Measurements from ENCODE around the gene STXBP4.
A peak's percentile ranks its signal among the peaks of the same experiment; 100 is the strongest.
"Not testable (repeated sequence)": the region's sequence is repeated elsewhere in the genome, so short reads cannot be mapped to it uniquely, and the experiment has no call there.

Gene STXBP4

DNA sequence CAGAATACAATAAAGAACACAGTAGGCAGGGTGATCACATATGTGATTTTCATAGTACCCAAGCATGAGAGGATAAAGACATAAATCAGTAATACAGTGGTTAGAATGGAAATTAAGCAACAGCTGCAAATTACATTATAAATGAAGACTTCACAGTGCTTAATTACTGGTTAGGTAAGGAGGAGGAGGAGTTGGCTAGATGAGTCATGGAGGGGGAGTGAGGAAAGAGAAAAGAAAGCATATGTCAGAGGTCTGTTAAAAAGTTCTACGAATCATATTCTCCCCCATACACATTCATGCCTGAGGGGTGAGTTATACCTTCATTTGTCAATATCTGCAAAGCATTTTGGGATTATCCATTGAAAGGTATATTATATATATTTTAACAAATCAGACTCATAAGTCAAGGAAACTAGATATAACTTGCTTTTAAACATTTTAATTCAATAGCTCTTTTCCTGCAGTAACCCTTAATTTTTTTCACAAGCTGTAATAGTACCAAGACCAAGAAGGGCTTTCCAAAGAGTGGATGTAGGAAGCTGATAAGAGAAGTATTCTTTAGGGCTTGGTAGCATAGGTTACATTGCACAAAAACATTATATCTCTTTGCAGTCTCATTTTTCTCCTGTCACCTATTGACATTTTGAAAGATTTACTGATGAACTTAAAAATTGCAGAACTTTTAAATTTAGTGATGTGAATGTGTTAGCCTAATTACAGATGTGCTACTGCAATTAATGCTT lies 99.3 kb downstream of the STXBP4 start:
- Mint-ChIP-seq H3K27ac (peak overlapping the region in 1 of 3 experiments; percentile 54), H3K4me1 (peaks cover 40% of the 10 kb centered on the region), H3K9me3 (no peaks in the 10 kb centered on the region), H3K36me3 (ENCODE audit: low read depth) (no peaks in the 10 kb centered on the region), H3K4me3 (no peak overlapping the region), H3K27me3 (ENCODE audit: low read depth) (no peaks in the 10 kb centered on the region)
- TF ChIP-seq, protein P1, sequence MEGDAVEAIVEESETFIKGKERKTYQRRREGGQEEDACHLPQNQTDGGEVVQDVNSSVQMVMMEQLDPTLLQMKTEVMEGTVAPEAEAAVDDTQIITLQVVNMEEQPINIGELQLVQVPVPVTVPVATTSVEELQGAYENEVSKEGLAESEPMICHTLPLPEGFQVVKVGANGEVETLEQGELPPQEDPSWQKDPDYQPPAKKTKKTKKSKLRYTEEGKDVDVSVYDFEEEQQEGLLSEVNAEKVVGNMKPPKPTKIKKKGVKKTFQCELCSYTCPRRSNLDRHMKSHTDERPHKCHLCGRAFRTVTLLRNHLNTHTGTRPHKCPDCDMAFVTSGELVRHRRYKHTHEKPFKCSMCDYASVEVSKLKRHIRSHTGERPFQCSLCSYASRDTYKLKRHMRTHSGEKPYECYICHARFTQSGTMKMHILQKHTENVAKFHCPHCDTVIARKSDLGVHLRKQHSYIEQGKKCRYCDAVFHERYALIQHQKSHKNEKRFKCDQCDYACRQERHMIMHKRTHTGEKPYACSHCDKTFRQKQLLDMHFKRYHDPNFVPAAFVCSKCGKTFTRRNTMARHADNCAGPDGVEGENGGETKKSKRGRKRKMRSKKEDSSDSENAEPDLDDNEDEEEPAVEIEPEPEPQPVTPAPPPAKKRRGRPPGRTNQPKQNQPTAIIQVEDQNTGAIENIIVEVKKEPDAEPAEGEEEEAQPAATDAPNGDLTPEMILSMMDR (IDR thresholded peaks at IDR 0.05; ENCODE audit: unreplicated experiment in 3 of 3): no peak

DNA sequence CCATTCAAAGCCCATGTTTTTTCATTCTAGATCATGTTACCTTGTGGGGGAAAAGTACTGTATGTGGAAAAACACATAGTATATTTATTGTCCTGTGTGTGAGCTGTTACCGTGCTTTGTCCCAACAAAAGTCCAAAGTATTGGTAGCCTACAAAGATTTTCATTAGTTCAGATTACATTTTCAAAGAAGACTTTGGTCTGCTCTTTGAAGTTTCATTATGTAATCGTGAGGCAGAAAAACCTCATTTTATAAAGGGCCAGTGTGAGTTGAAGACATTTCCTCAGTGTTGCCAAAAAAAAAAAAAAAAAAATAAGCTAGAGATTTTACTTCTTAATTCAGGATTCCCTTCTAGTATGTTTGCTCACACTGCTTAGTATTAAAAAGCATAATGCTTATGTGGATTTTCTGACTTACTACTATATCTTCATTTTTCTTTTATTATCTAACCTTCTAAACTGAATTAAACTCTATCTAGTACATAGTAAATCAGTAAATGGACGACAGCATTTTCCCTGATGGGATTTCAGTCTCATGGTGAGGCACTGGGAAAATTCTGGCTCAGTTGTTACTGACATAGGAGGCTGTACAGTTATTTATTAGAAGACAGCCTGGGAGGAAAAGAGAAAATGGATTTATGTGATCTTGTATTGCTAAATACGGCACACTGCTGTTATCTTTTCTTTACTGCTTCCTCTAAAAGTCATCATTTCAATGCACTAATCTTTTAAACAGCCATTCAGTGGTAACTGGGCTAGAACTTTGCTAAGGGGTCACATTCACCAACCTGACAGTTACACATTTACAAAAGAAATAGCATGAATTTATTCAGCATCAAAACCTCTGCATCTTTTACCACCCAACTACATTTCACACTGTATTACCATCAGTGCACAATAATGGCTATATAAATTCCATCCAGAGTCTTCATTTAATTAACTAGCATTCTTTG lies 100.6 kb downstream of the STXBP4 start:
- TF ChIP-seq, protein P1 (IDR thresholded peaks at IDR 0.05; ENCODE audit: unreplicated experiment in 3 of 3): no peak
- no peaks in the 10 kb centered on the region for H3K27me3 Mint-ChIP-seq (ENCODE audit: low read depth)
- H3K36me3 Mint-ChIP-seq (ENCODE audit: low read depth): peaks cover 4% of the 10 kb centered on the region
- no peaks in the 10 kb centered on the region for H3K9me3 Mint-ChIP-seq
- peak overlapping the region; percentile 45 to 59 (median 54) for H3K27ac Mint-ChIP-seq
- H3K4me1 Mint-ChIP-seq: peaks cover 40% of the 10 kb centered on the region
- no peak overlapping the region for H3K4me3 Mint-ChIP-seq

DNA sequence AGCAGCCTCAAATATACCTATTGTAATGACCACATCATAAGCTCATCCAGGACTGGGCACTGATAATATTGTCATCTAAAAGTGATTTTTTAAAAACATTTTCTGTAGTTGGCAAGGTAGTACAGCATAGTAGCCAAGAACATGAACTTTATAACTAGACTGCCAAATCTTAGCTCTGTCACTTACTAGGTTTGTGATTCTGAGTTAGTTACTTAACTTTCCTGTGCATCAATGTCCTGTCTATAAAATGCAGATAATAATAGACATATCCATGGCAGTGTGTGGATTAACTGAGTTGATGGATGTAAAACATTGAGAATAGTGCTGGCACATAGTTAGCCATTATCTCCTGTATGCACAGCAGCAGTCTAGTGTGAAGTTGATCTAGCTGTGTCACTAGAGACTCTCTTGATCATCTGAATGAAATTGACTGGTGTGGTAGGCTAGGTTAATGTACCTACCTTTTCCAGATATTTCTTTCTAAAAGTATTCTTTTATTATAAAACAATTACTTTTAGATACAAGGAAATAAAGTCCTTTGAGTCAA lies 101.5 kb downstream of the STXBP4 start:
- H3K4me3 Mint-ChIP-seq: no peak overlapping the region
- H3K9me3 Mint-ChIP-seq: no peaks in the 10 kb centered on the region
- H3K4me1 Mint-ChIP-seq: peaks cover 40% of the 10 kb centered on the region
- H3K27me3 Mint-ChIP-seq (ENCODE audit: low read depth): no peaks in the 10 kb centered on the region
- TF ChIP-seq, protein P1 (IDR thresholded peaks at IDR 0.05; ENCODE audit: unreplicated experiment in 3 of 3): no peak
- H3K36me3 Mint-ChIP-seq (ENCODE audit: low read depth): peaks cover 6% of the 10 kb centered on the region
- peak overlapping the region in 1 of 3 experiments; percentile 24 for H3K27ac Mint-ChIP-seq

DNA sequence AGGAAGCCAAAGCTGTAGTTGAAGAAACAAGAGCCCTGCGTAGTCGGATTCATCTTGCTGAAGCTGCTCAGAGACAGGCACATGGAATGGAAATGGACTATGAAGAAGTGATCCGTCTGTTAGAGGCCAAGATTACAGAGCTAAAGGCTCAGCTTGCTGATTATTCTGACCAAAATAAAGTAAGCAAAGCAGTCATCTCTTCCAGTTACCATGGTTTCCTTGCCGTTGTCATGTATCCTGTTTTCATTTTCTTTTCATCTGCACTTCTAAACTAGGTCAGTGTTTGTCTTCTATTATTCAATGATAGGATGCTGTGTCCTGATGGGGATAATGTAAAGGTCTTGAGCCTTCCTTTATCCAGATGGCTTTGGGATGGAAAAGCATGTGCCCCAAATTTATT lies 104.3 kb downstream of the STXBP4 start:
- H3K4me3 Mint-ChIP-seq: no peak overlapping the region
- H3K36me3 Mint-ChIP-seq (ENCODE audit: low read depth): peaks cover 17% of the 10 kb centered on the region
- peaks cover 29% of the 10 kb centered on the region for H3K4me1 Mint-ChIP-seq
- TF ChIP-seq, protein P1 (IDR thresholded peaks at IDR 0.05; ENCODE audit: unreplicated experiment in 3 of 3): no peak
- no peaks in the 10 kb centered on the region for H3K9me3 Mint-ChIP-seq
- H3K27ac Mint-ChIP-seq: no peak overlapping the region
- H3K27me3 Mint-ChIP-seq (ENCODE audit: low read depth): no peaks in the 10 kb centered on the region

DNA sequence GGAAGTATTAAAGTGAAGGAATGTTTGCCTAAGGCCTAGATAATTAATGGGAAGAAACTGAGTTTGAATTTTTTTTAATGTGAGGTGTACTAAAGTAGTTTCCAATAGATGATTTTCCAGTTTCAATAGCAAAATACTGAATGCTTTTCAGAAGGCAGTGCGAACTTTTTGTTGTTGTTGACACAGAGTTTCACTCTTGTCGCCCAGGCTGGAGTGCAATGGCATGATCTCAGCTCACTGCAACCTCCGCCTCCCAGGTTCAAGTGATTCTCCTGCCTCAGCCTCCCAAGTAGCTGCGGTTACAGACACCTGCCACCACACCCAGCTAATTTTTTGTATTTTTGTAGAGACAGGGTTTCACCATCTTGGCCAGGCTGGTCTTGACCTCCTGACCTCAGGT lies 104.9 kb downstream of the STXBP4 start:
- H3K4me1 Mint-ChIP-seq: peaks cover 25% of the 10 kb centered on the region
- H3K9me3 Mint-ChIP-seq; H3K27me3 Mint-ChIP-seq (ENCODE audit: low read depth); H3K27ac Mint-ChIP-seq; H3K4me3 Mint-ChIP-seq: not testable (repeated sequence)
- peaks cover 17% of the 10 kb centered on the region for H3K36me3 Mint-ChIP-seq (ENCODE audit: low read depth)

DNA sequence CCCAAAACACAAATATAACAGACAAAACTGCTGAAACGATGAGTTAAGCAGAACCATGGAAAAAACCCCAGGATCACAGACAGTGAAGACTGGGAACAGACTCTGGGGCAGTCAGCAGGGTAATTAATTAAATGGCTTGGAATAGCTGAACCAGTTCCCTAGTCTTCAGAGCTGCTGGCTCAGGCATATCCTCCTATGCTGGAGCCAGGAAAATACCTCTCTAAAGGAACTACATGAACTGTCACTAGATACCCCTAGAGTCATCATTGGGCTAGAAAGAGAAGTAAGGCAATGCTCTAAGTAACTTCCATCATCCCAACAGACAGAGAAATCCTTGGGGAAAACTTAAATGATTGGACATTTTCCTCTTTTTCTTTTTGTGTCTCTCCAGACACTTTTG lies 113.0 kb downstream of the STXBP4 start:
- Mint-ChIP-seq H3K27me3 (ENCODE audit: low read depth) (no peaks in the 10 kb centered on the region), H3K9me3 (peaks cover 2% of the 10 kb centered on the region), H3K36me3 (ENCODE audit: low read depth) (peaks cover 36% of the 10 kb centered on the region), H3K4me1 (no peaks in the 10 kb centered on the region), H3K4me3 (no peak overlapping the region), H3K27ac (no peak overlapping the region)
- TF ChIP-seq, protein P1 (IDR thresholded peaks at IDR 0.05; ENCODE audit: unreplicated experiment in 3 of 3): no peak

Data from nephron (organoid).